HEK293 (cell line): Measurements from ENCODE around the gene LAMB2.
A peak's percentile ranks its signal among the peaks of the same experiment; 100 is the strongest.

Experiments used
- CTCF ChIA-PET: fragments of 350-600 bp; formaldehyde crosslinking; extraction: SDS; loops from one replicate; lab custom pipeline; 2021; ENCODE audit warnings: antibody characterized with exemption; lab: Yijun Ruan, JAX
- POLR2A ChIA-PET: fragments of 300-600 bp; formaldehyde crosslinking; extraction: SDS; loops from one replicate; lab custom pipeline; 2020; ENCODE audit warnings: antibody characterized with exemption, inconsistent platforms; lab: Yijun Ruan, JAX
- H3K27ac ChIP-seq: fragments of 200-500 bp; sonication (Bioruptor generic); 2 replicates; pipeline ENCODE4 v1.5.1; 2014; ENCODE audit warnings: low read depth, low read length, control low read depth, inconsistent platforms; ENCODE audit errors: extremely low read depth
- H3K36me3 ChIP-seq, 2 experiments: fragments of 200-500 bp in 1 of 2; sonication (Bioruptor generic) in 1 of 2; 1 replicate in 1 of 2; 2 replicates in 1 of 2; pipeline ENCODE4 v1.5.1; 2014 to 2017; ENCODE audit warnings: inconsistent platforms in 2 of 2, low read length in 2 of 2; ENCODE audit not compliant: control insufficient read depth in 2 of 2, insufficient read depth in 1 of 2
- H3K4me1 ChIP-seq: fragments of 200-500 bp; sonication (Bioruptor generic); 2 replicates; pipeline ENCODE4 v1.5.1; 2014; ENCODE audit warnings: mild to moderate bottlenecking, low read length, inconsistent platforms; ENCODE audit not compliant: control insufficient read depth, insufficient read depth
- H3K4me3 ChIP-seq: 2 replicates; pipeline ENCODE4 v1.5.1; 2011; ENCODE audit warnings: low read depth, mild to moderate bottlenecking, control low read depth, low read length, moderate library complexity
- H3K9me3 ChIP-seq: fragments of 200-500 bp; sonication (Bioruptor generic); 2 replicates; pipeline ENCODE4 v1.5.1; 2014; ENCODE audit warnings: low read depth, low read length, inconsistent platforms; ENCODE audit not compliant: control insufficient read depth, insufficient read depth
- HOXC10 ChIP-seq: sonication (generic); formaldehyde crosslinking; IDR thresholded peaks from 2 replicates; pipeline ENCODE4 v1.8.1; 2023; ENCODE audit warnings: mild to moderate bottlenecking, missing genetic modification reagents
- MEIS1 ChIP-seq: sonication (generic); formaldehyde crosslinking; IDR thresholded peaks from 2 replicates; pipeline ENCODE4 v1.8.1; 2022; ENCODE audit warnings: missing genetic modification reagents, mild to moderate bottlenecking, borderline replicate concordance
- SP2 ChIP-seq: fragments of 450-650 bp; formaldehyde crosslinking; IDR thresholded peaks from 2 replicates; pipeline ENCODE4 v1.5.1; 2016; ENCODE audit warnings: missing biosample characterization, missing genetic modification characterization
- SP7 ChIP-seq: fragments of 450-650 bp; formaldehyde crosslinking; IDR thresholded peaks from 2 replicates; pipeline ENCODE4 v1.5.1; 2016; ENCODE audit warnings: missing biosample characterization, missing genetic modification characterization
- TRIM28 ChIP-seq: IDR thresholded peaks from 2 replicates; pipeline ENCODE4 v1.6.1; 2011; ENCODE audit warnings: low read length, control low read depth, borderline replicate concordance
- WT1 ChIP-seq: fragments of 450-650 bp; formaldehyde crosslinking; IDR thresholded peaks from 2 replicates; pipeline ENCODE4 v1.5.1; 2016; ENCODE audit warnings: missing biosample characterization, missing genetic modification characterization
- ZBTB17 ChIP-seq: fragments of 450-650 bp; formaldehyde crosslinking; IDR thresholded peaks from 2 replicates; pipeline ENCODE4 v1.5.1; 2016; ENCODE audit warnings: missing biosample characterization, missing genetic modification characterization
- ZFHX2 ChIP-seq: fragments of 450-650 bp; formaldehyde crosslinking; conservative IDR thresholded peaks from 2 replicates; pipeline ENCODE4 v1.5.1; 2016; ENCODE audit warnings: missing biosample characterization, missing genetic modification characterization
- ZFP41 ChIP-seq: fragments of 450-650 bp; formaldehyde crosslinking; IDR thresholded peaks from 2 replicates; pipeline ENCODE4 v1.5.1; 2016; ENCODE audit warnings: missing biosample characterization, missing genetic modification characterization, borderline replicate concordance
- ZNF121 ChIP-seq: fragments of 450-650 bp; formaldehyde crosslinking; IDR thresholded peaks from 2 replicates; pipeline ENCODE4 v1.5.1; 2016; ENCODE audit warnings: missing biosample characterization, missing genetic modification characterization
- ZNF133 ChIP-seq: fragments of 450-650 bp; formaldehyde crosslinking; IDR thresholded peaks from 2 replicates; pipeline ENCODE4 v1.5.1; 2016; ENCODE audit warnings: missing biosample characterization, missing genetic modification characterization
- ZNF214 ChIP-seq: fragments of 450-650 bp; formaldehyde crosslinking; IDR thresholded peaks from 2 replicates; pipeline ENCODE4 v1.5.1; 2017; ENCODE audit warnings: missing biosample characterization, mild to moderate bottlenecking, missing genetic modification characterization, borderline replicate concordance
- ZNF350 ChIP-seq: fragments of 450-650 bp; formaldehyde crosslinking; IDR thresholded peaks from 2 replicates; pipeline ENCODE4 v1.5.0; 2017; ENCODE audit warnings: missing biosample characterization, mild to moderate bottlenecking, missing genetic modification characterization
- ZNF510 ChIP-seq: fragments of 450-650 bp; formaldehyde crosslinking; IDR thresholded peaks from 2 replicates; pipeline ENCODE4 v1.5.1; 2018; ENCODE audit warnings: mild to moderate bottlenecking, missing genetic modification characterization, missing biosample characterization; ENCODE audit not compliant: insufficient replicate concordance
- ZNF530 ChIP-seq: fragments of 450-650 bp; formaldehyde crosslinking; IDR thresholded peaks from 2 replicates; pipeline ENCODE4 v1.5.1; 2016; ENCODE audit warnings: low read depth, missing biosample characterization, missing genetic modification characterization
- ZNF660 ChIP-seq: fragments of 450-650 bp; IDR thresholded peaks from 2 replicates; pipeline ENCODE4 v1.5.1; 2018; ENCODE audit warnings: missing biosample characterization, mild to moderate bottlenecking, missing genetic modification characterization
- ZNF670 ChIP-seq: fragments of 450-650 bp; formaldehyde crosslinking; IDR thresholded peaks from 2 replicates; pipeline ENCODE4 v1.5.1; 2016; ENCODE audit warnings: missing biosample characterization, missing genetic modification characterization, low read depth
- ZNF701 ChIP-seq: fragments of 450-650 bp; formaldehyde crosslinking; IDR thresholded peaks from 2 replicates; pipeline ENCODE4 v1.5.1; 2016; ENCODE audit warnings: missing biosample characterization, missing genetic modification characterization
- ZNF76 ChIP-seq: fragments of 450-650 bp; formaldehyde crosslinking; IDR thresholded peaks from 2 replicates; pipeline ENCODE4; 2016; ENCODE audit warnings: low read depth, missing biosample characterization, missing genetic modification characterization, borderline replicate concordance
- TF ChIP-seq, protein P1 (sequence below): sonication (generic); formaldehyde crosslinking; IDR thresholded peaks from 2 replicates; pipeline ENCODE4 v1.8.1; 2022; ENCODE audit warnings: mild to moderate bottlenecking, moderate library complexity, missing genetic modification reagents
- TF ChIP-seq, protein P2 (sequence below): fragments of 450-650 bp; formaldehyde crosslinking; conservative IDR thresholded peaks from 2 replicates; pipeline ENCODE4 v1.5.1; 2016; ENCODE audit warnings: low read depth, missing biosample characterization, missing genetic modification characterization

Gene LAMB2

DNA sequence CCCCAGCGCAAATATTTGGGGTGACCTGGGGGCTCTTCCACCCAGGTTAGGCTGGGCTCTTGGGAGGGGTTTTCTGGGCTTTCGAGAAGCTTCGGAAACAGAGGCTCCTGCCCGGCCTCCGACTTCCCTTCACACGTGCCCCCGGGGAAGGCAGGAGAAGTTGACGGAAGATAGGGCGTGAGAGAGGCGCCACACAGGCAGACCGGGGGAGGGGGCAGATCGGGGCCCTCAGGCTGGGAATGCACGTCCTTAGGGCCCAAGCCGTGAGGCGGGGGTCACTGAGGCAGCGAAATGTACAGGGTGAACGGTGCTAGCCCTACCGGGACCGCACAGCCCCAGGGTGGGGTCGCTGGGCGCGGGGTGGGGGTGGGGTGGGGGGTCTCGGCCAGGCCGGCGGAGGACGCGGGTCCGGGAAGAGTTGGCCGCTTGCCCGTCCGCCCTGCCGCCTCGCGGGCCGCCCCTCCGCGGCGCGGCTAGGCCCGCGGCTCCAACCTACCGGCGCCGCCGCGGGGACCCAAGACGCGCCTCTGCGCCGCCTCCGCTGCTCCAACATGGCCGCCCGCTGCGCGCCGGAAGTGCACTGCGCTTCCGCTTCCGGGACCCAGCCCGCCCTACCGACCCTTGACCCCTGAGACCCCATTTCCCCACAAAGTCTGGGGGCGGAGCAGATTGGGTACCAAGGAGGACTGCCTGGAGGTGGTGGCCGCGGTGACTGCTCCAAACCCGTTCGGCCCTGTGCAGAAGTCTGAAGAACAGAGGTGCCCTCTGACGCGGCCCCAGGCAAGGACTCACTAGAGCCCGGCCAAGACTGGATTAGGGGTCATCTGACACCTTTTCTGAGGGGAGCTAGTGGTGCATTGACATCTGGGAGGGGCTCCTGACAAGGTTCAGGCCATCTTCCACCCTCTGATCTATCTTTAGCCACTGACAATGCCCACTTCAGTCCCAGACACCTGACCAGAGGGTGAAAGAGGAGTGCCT is 33.2 kb upstream of the LAMB2 start, which contains the start of gene CCDC71 (continued):
- no peak for TF ChIP-seq ZNF510
- TF ChIP-seq, protein P1, sequence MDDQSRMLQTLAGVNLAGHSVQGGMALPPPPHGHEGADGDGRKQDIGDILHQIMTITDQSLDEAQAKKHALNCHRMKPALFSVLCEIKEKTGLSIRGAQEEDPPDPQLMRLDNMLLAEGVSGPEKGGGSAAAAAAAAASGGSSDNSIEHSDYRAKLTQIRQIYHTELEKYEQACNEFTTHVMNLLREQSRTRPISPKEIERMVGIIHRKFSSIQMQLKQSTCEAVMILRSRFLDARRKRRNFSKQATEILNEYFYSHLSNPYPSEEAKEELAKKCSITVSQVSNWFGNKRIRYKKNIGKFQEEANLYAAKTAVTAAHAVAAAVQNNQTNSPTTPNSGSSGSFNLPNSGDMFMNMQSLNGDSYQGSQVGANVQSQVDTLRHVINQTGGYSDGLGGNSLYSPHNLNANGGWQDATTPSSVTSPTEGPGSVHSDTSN (CRISPR knock-in tag): no peak
- TF ChIP-seq ZNF701 (tag by site-specific recombination): no peak
- TF ChIP-seq ZNF214 (tag by site-specific recombination): no peak
- TF ChIP-seq ZNF670 (tag by site-specific recombination): no peak
- TF ChIP-seq WT1 (tag by site-specific recombination): no peak
- TF ChIP-seq ZNF76 (tag by site-specific recombination): peak; percentile 57; the same call in 1 of the 2 replicates
- no peak for TF ChIP-seq TRIM28
- TF ChIP-seq ZNF660 (tag by site-specific recombination): peak; percentile 22; the same call in 1 of the 2 replicates
- peak; percentile 77 for TF ChIP-seq ZFHX2 (tag by site-specific recombination)
- no peak for TF ChIP-seq MEIS1
- TF ChIP-seq ZFP41 (tag by site-specific recombination): no peak
- TF ChIP-seq, protein P2, sequence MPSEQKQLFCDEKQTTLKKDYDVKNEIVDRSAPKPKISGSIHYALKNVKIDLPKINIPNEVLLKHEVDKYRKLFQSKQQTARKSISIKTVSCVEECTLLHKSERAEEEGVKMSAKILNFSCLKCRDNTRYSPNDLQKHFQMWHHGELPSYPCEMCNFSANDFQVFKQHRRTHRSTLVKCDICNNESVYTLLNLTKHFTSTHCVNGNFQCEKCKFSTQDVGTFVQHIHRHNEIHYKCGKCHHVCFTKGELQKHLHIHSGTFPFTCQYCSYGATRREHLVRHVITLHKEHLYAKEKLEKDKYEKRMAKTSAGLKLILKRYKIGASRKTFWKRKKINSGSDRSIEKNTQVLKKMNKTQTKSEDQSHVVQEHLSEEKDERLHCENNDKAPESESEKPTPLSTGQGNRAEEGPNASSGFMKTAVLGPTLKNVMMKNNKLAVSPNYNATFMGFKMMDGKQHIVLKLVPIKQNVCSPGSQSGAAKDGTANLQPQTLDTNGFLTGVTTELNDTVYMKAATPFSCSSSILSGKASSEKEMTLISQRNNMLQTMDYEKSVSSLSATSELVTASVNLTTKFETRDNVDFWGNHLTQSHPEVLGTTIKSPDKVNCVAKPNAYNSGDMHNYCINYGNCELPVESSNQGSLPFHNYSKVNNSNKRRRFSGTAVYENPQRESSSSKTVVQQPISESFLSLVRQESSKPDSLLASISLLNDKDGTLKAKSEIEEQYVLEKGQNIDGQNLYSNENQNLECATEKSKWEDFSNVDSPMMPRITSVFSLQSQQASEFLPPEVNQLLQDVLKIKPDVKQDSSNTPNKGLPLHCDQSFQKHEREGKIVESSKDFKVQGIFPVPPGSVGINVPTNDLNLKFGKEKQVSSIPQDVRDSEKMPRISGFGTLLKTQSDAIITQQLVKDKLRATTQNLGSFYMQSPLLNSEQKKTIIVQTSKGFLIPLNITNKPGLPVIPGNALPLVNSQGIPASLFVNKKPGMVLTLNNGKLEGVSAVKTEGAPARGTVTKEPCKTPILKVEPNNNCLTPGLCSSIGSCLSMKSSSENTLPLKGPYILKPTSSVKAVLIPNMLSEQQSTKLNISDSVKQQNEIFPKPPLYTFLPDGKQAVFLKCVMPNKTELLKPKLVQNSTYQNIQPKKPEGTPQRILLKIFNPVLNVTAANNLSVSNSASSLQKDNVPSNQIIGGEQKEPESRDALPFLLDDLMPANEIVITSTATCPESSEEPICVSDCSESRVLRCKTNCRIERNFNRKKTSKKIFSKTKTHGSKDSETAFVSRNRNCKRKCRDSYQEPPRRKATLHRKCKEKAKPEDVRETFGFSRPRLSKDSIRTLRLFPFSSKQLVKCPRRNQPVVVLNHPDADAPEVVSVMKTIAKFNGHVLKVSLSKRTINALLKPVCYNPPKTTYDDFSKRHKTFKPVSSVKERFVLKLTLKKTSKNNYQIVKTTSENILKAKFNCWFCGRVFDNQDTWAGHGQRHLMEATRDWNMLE: peak; percentile 100
- no peak for TF ChIP-seq ZNF530 (tag by site-specific recombination)
- TF ChIP-seq ZNF121 (tag by site-specific recombination): no peak
- no peak for TF ChIP-seq ZNF350
- no peak for TF ChIP-seq HOXC10 (CRISPR knock-in tag)
- peak; percentile 64; the same call in 1 of the 2 replicates for TF ChIP-seq SP7
- peak; percentile 84 for TF ChIP-seq SP2
- no peak for TF ChIP-seq ZNF133 (tag by site-specific recombination)

DNA sequence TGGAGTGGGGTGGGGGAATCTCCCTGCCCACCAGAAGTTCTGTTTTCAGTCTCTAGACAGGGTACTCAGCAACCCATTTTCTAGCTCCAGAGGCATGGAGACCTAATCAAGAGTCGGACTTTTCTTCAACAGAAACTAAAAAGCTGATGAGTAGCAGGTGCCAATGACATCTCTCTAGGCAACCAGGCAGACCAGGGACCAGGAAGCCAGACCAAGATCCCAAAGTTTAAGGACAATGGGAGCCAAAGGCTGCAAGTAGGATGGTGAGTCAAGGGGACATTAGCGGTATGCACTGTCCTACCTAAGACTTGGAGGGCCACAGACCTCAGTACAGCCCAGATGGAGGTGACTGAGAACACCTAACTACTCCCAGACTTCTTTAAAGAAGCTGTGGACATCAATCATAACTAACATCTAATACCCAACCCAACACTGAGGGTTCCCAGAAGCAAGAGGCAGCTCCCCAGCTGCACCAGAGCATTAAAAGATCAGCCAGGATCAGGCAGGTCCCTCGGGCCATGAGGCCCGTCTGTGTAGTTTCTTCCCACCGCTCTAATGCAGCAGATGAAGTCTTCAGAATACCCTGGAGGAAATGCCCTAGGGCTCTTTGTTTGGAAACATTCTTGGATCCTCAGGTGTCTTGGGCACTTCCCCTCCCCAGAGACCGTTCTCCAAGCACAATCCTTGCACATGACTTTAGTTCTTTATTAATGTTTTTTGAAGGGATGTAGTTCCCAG is 32.3 kb upstream of the LAMB2 start:
- H3K4me3 ChIP-seq: peak overlapping the region; percentile 96
- no peaks in the 10 kb centered on the region for H3K4me1 ChIP-seq

More for the DNA sequence above, 32.3 kb upstream of the LAMB2 start:
- TF ChIP-seq ZBTB17 (tag by site-specific recombination): no peak
- TF ChIP-seq, protein P2: 0 out of 2 replicates have a peak, but pooled peaks have one; percentile 26
- CTCF ChIA-PET: no interaction called here
- Histone ChIP-seq H3K27ac (peak overlapping the region; percentile 69; the same call in 1 of the 2 replicates), H3K9me3 (no peaks in the 10 kb centered on the region), H3K36me3 (peaks cover 0 to 41% of the 10 kb centered on the region in 2 experiments; a peak in 2 of 3 replicates)
- POLR2A ChIA-PET: interaction anchor here (0.6 kb wide), 2 partner anchors 32 to 276 kb away, joined by 3 to 5 read pairs; partner anchors contain the start of gene LAMB2
